ENCODE measurements around the gene MXD4.

GRCh38 chr4:2272828-2273120, 10.9 kb upstream of the MXD4 start:
- TF ChIP-seq CTCF (IDR thresholded peaks at IDR 0.05 in 4 of 5, conservative IDR thresholded peaks at IDR 0.05 in 1 of 5), result no peak
- TF ChIP-seq POLR2A (IDR thresholded peaks at IDR 0.05), result no peak
